ENCODE measurements around the gene ZNF827.

ZNF827 gene

GRCh38 chr4:145938618-145939440, at the start of gene ZNF827:
TSS of gene ZNF827 (minus strand) at chr4:145938823. CDS start at chr4:145938407, 416 bp downstream.
- DNase-seq (ENCODE audit: low read depth in 2 of 2) = peak; percentile 32 to 48

DNA sequence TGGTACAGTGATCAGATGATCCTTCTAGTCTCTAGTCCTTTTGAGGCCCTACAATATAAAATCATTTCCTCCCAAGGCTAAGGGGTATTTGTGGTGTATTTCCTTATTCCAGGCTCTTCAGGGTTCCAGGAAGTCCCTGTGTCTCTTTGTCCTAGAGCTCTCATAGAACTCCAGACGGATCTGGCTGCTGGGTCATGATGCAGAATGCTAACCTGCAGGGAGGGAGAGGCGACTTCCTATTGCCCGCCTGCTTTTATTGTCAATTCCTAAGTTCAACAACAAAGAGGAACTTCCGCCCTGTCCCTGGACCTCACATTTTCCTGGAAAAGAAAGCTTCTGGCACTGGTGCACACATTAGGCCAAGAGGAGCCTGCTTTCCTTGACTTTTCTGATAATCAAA, 45.9 kb upstream of the ZNF827 start:
- no peak for DNase-seq (ENCODE audit: low read depth in 2 of 2)

DNA sequence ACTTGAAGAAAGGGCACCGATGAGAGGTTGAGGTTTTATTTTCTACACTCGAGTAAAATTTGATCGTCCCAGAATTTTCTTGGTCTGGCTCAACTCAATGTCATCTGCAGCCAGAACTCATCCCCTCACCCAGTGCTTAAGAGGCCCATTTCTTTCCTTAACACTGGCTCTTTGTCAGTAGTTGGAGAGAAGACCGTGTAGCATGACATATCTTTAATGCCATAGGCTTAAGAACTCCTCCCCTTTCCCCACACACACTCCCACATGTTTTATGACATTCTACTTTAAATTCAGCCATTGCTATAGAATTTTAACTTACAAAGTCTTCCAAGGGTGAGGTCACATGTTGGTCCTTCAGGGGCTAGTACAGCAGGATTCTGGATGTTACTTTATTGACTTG, 44.2 kb upstream of the ZNF827 start:
- DNase-seq (ENCODE audit: low read depth in 2 of 2) = no peak

GRCh38 chr4:145979160-145979559, 40.5 kb upstream of the ZNF827 start:
- DNase-seq (ENCODE audit: low read depth in 2 of 2) = no peak

- no peak for DNase-seq (ENCODE audit: low read depth in 2 of 2)
Observed at GRCh38 chr4:145976680-145977079, 38.1 kb upstream of the ZNF827 start.

DNA sequence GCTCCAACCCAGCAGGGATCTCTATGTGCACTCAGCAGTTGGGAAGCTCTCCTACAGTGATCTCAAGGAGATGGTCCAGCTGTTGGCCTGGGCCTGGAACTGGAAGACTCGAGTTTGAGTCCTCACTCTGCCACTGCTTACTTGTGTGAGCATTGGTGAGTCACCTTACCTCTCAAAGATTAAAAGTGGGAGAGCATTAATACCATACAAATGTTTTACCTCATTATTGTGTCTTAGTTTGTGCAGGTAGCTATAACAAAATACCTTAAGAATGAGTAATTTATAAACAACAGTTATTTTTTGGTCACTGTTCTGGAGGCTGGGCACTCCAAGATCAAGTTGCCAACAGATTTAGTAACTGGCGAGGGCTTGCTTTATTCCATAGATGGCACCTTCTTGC, 21.4 kb upstream of the ZNF827 start:
- no peak for DNase-seq (ENCODE audit: low read depth in 2 of 2)

DNA sequence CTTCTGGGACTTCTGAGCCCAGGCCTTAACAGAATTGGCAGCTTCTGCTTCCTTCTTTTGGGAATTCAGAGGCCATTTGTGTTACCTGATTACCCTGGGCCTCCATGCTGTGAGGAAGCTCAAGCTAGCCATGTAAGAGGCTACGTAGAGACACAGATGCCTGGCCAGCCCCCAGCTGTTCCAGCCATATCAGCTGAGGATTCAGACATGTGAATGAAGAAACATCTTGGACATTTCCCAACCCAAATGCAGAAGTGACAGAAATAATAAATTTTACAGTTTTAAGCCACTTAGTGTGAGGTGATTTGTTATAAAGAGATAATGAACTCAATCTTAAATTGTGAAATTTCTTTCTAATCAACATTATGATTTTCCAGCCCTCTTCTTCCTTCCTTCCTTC, 18.7 kb upstream of the ZNF827 start:
- no peak for DNase-seq (ENCODE audit: low read depth in 2 of 2)

DNA sequence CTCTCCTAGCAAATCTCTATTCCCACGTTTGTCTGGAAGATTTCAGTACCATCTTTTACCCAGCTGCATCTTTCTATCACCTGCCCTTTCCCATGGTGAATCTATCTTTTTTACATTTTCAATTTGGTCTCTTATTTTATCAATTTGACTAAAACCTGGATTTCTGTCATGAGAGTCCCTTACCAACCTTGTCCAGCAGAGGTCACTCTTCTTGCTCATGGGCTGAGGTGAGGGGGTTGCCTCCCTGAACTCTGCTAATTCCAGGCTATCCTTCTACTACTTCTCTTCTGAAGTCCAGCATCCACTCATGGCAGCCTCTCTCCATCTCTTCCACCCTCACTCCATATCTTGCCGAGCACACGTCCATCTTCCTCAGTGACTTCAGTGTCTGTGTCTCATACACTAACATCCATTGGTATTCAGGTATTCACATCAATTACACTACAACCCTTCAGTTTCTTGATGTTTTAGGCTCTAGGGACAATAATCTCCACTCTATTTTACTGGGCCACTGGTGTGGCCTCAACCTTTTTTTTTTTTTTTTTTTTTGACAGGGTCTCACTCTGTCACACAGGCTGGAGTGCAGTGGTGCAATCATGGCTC, 17.8 kb upstream of the ZNF827 start:
- DNase-seq (ENCODE audit: low read depth in 2 of 2) = no peak

DNA sequence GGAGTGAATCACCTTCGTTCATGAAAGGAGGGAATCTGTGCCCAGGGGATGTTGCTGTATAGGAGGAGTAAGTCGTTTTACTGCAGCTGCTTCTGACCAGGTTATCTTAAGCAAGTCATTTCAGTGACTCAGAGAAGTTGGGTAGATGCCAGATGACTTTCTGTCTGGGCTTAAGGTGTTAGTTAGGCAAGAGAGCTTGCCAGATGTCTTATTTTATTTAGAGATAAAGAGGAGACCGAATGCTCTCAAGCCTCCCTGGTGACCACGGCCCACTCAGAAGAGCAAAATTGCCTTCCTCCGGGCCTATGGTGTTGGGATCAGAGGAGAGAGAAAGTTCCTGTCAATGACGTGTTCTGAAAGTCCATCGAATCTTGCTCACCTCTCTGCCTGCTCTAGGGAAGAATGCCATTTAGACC, 16.3 kb upstream of the ZNF827 start:
- no peak for DNase-seq (ENCODE audit: low read depth in 2 of 2)

DNA sequence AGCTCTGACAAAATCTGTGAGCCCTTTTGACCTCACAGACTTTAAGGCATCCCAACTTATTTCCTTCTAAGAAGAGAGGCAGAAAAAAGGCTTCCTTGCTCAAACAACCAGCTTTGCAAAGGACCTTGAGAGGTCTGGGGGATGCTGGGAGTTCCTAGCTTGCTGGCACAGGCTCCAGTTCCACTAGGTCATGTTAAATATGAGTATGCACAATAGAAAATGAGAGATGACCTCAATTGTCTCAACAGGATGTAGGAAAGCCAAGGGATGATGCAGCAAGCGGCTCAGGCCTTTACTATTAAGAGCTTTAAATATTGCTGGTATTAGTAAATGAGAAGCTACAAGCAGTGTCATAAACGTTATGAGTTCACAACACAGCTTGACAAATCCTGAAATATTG, 13.3 kb upstream of the ZNF827 start:
- no peak for DNase-seq (ENCODE audit: low read depth in 2 of 2)

GRCh38 chr4:145945431-145946155, 7.0 kb upstream of the ZNF827 start:
- no peak for DNase-seq (ENCODE audit: low read depth in 2 of 2)

GRCh38 chr4:145944886-145945285, 6.3 kb upstream of the ZNF827 start:
- no peak for DNase-seq (ENCODE audit: low read depth in 2 of 2)

DNA sequence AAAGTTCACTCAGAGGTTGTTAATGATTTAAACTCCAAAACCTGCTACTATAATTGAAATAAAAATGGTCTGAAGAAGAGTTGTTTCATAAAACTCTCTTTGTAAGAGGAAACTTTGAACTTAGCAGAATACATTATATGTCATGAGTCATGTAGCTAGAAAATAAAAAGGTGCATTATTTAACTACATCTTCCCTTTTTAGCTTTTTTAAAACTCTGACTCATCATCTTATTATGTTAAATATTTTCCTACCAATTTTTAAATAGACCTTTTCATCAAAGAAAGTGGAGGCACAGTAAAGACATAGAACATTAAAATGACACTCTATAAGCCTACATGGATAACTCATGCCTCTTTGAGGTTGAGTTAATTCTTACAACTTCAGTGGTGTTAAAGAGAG, 1.2 kb upstream of the ZNF827 start:
- no peak for DNase-seq (ENCODE audit: low read depth in 2 of 2)

- no peak for DNase-seq (ENCODE audit: low read depth in 2 of 2)
Observed at GRCh38 chr4:145939441-145939750, 773 bp upstream of the ZNF827 start.

GRCh38 chr4:145937971-145938611, 532 bp downstream of the ZNF827 start:
- DNase-seq (ENCODE audit: low read depth in 2 of 2) = peak in 1 of 2 donors; percentile 8

GRCh38 chr4:145936997-145937901, 1.4 kb downstream of the ZNF827 start:
- peak; percentile 29 to 34 for DNase-seq (ENCODE audit: low read depth in 2 of 2)

GRCh38 chr4:145936142-145936996, 2.3 kb downstream of the ZNF827 start:
- DNase-seq (ENCODE audit: low read depth in 2 of 2) = peak; percentile 37 to 46

GRCh38 chr4:145935253-145936141, 3.1 kb downstream of the ZNF827 start:
- peak in 1 of 2 donors; percentile 32 for DNase-seq (ENCODE audit: low read depth in 2 of 2)

GRCh38 chr4:145934434-145935047, 4.1 kb downstream of the ZNF827 start:
- DNase-seq (ENCODE audit: low read depth in 2 of 2) = no peak
